C4-2B (cell line): ENCODE measurements around the gene SYNDIG1.

Experiments
- H3K27ac ChIP-seq: fragments of 450-650 bp; 2 replicates; pipeline ENCODE4 v1.5.1; 2017
- ZFX ChIP-seq: fragments of 450-650 bp; IDR thresholded peaks from 2 replicates; pipeline ENCODE4 v1.6.1; 2017
- TF ChIP-seq, protein P1 (sequence below): fragments of 450-650 bp; conservative IDR thresholded peaks from 2 replicates; pipeline ENCODE4 v1.5.1; 2017; ENCODE audit warnings: mild to moderate bottlenecking

SYNDIG1 gene

DNA sequence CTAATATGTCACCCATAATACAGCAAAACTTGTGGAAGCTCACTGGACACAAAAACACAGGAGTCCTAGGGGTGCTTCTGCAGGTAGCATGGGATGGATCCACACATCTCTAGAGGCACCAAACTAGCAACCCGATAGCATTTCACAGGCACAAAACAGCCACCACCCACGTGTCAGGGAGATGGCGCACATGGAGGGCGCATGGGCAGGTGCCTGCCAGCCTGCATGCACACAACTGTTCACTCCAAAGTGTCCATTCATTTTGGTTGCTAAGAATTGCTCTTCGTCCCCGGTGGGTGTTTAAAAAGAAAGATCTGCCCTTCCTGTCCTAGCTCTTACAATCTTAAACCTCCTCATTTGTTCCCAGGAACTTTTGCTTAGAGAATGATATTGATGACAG, 171.3 kb downstream of the SYNDIG1 start:
- no peak for TF ChIP-seq ZFX
- TF ChIP-seq, protein P1, sequence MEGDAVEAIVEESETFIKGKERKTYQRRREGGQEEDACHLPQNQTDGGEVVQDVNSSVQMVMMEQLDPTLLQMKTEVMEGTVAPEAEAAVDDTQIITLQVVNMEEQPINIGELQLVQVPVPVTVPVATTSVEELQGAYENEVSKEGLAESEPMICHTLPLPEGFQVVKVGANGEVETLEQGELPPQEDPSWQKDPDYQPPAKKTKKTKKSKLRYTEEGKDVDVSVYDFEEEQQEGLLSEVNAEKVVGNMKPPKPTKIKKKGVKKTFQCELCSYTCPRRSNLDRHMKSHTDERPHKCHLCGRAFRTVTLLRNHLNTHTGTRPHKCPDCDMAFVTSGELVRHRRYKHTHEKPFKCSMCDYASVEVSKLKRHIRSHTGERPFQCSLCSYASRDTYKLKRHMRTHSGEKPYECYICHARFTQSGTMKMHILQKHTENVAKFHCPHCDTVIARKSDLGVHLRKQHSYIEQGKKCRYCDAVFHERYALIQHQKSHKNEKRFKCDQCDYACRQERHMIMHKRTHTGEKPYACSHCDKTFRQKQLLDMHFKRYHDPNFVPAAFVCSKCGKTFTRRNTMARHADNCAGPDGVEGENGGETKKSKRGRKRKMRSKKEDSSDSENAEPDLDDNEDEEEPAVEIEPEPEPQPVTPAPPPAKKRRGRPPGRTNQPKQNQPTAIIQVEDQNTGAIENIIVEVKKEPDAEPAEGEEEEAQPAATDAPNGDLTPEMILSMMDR: no peak
- no peak overlapping the region for H3K27ac ChIP-seq

DNA sequence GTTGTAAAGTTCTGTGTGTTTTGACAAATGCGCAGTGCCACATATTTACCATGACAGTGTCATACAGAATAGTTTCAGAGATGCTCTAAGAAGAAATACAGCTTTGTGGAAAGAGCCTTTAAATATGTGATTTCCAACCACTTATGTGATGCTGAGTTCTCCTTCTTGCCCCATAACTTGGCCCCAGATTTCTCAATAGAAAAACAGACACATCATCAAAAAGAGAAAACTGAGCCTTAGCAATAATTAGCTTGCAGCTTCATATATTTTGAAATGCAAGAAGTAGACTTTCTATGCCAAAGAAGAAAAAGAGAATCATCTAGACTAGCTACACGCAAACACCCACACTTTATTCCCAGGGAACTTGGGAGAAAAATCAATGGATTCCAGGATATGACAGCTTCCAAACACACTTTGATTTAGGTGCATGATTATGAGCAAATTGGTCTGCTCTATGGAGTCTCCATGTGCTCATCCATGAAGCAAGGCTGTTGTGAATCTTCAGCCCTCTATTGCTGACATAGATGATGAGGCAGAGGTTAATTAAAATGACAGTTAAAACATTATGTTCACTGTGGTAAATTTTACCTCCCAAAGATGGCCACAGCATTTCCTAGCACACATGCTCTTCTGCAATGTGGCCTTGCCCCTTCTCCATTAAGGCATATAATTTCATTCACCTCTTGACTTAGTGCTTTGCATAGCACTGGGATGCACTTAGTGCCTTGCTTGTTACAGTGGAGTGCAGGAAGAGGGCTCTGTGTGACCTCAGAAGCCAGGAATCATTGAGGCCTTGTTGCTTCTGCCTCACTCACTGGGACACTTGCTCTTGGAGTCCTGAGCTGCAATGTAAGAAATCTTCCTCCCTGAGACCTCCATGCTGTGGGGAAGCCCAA, 174.6 kb downstream of the SYNDIG1 start:
- TF ChIP-seq, protein P1: no peak
- no peak for TF ChIP-seq ZFX
- H3K27ac ChIP-seq: no peak overlapping the region

- H3K27ac ChIP-seq: no peak overlapping the region
- TF ChIP-seq, protein P1: no peak
- TF ChIP-seq ZFX: no peak
Observed at GRCh38 chr20:24646321-24646720, 176.9 kb downstream of the SYNDIG1 start.

DNA sequence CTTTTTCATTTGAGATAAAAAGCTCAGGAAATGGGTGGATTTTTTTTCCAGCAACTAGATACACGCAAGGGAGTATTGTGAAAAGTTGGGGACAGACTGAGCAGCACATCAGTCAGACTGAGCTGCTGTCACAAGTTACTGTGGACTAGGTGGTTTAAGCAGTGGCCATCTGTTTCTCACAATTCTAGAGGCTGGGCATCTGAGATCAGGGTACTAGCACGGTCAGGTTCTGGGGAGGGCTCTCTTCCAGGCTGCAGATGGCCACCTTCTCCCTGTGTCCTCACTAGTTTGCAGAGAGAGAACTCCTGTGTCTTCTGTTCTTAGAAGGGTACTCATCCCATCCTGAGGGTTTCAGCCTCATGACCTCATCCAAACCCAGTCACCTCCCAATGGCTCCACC, 178.3 kb downstream of the SYNDIG1 start:
- H3K27ac ChIP-seq: no peak overlapping the region
- no peak for TF ChIP-seq ZFX
- TF ChIP-seq, protein P1: no peak

GRCh38 chr20:24648481-24648880, 179.1 kb downstream of the SYNDIG1 start:
- TF ChIP-seq, protein P1: no peak
- no peak for TF ChIP-seq ZFX
- no peak overlapping the region for H3K27ac ChIP-seq

GRCh38 chr20:24648919-24649318, 179.5 kb downstream of the SYNDIG1 start:
- no peak for TF ChIP-seq ZFX
- TF ChIP-seq, protein P1: no peak
- H3K27ac ChIP-seq: no peak overlapping the region

GRCh38 chr20:24649787-24650490, 180.5 kb downstream of the SYNDIG1 start:
- no peak overlapping the region for H3K27ac ChIP-seq
- no peak for TF ChIP-seq ZFX
- TF ChIP-seq, protein P1: no peak
